Measurements from ENCODE around the gene DCDC2. TPM values are rescaled to one million over a fixed set of nuclear protein-coding genes. Genes with fewer than 3 reads are reported as not detected.

Gene DCDC2
- total RNA-seq, 1 experiment from 2014 or later = 45.1 TPM

- Histone ChIP-seq H3K36me3 (ENCODE audit: insufficient read depth, low read length, poor library complexity, severe bottlenecking) (no peaks in the 10 kb centered on the region), H3K27ac (ENCODE audit: low read depth, low read length, poor library complexity, severe bottlenecking) (no peak overlapping the region), H3K27me3 (replicated peaks; ENCODE audit: insufficient read depth, low read depth, low read length, poor library complexity) (no peaks in the 10 kb centered on the region), H3K4me3 (ENCODE audit: low read depth, low read length, poor library complexity, severe bottlenecking) (no peak overlapping the region), H3K4me1 (ENCODE audit: insufficient read depth, low read length, poor library complexity, severe bottlenecking) (no peaks in the 10 kb centered on the region), H3K9me3 (ENCODE audit: low read depth, low read length, poor library complexity, severe bottlenecking) (no peaks in the 10 kb centered on the region)
- no TSS peak for BruUV-seq (replicated peaks)
- ChIA-PET CTCF (no interaction called here), POLR2A (ENCODE audit: low non-redundant PET) (no interaction called here)
- no peak for DNase-seq (ENCODE audit: low spot score)
- intact Hi-C loops (cut with micrococcal nuclease; ENCODE audit: unreplicated experiment) = no loop called here
- TF ChIP-seq CTCF (conservative IDR thresholded peaks at IDR 0.05; ENCODE audit: low read depth, low read length) (no peak), EZH2 (IDR thresholded peaks at IDR 0.05; ENCODE audit: borderline replicate concordance, low read depth, low read length, poor library complexity, severe bottlenecking) (no peak)
Measured at GRCh38 chr6:24148154-24148570, 209.7 kb downstream of the DCDC2 start.

GRCh38 chr6:24147511-24148153, 210.2 kb downstream of the DCDC2 start:
- H3K27ac ChIP-seq (ENCODE audit: low read depth, low read length, poor library complexity, severe bottlenecking) = no peak overlapping the region
- BruUV-seq (replicated peaks) = no TSS peak
- no peak overlapping the region for H3K4me3 ChIP-seq (ENCODE audit: low read depth, low read length, poor library complexity, severe bottlenecking)
- H3K9me3 ChIP-seq (ENCODE audit: low read depth, low read length, poor library complexity, severe bottlenecking) = no peaks in the 10 kb centered on the region
- ChIA-PET CTCF (no interaction called here), POLR2A (ENCODE audit: low non-redundant PET) (no interaction called here)
- H3K4me1 ChIP-seq (ENCODE audit: insufficient read depth, low read length, poor library complexity, severe bottlenecking) = no peaks in the 10 kb centered on the region
- H3K36me3 ChIP-seq (ENCODE audit: insufficient read depth, low read length, poor library complexity, severe bottlenecking) = no peaks in the 10 kb centered on the region
- DNase-seq (ENCODE audit: low spot score) = no peak
- H3K27me3 ChIP-seq (replicated peaks; ENCODE audit: insufficient read depth, low read depth, low read length, poor library complexity) = no peaks in the 10 kb centered on the region
- TF ChIP-seq CTCF (conservative IDR thresholded peaks at IDR 0.05; ENCODE audit: low read depth, low read length) = no peak
- no peak for TF ChIP-seq EZH2 (IDR thresholded peaks at IDR 0.05; ENCODE audit: borderline replicate concordance, low read depth, low read length, poor library complexity, severe bottlenecking)
- intact Hi-C loops (cut with micrococcal nuclease; ENCODE audit: unreplicated experiment) = no loop called here

- intact Hi-C loops (cut with micrococcal nuclease; ENCODE audit: unreplicated experiment) = no loop called here
- no peaks in the 10 kb centered on the region for H3K4me1 ChIP-seq (ENCODE audit: insufficient read depth, low read length, poor library complexity, severe bottlenecking)
- H3K36me3 ChIP-seq (ENCODE audit: insufficient read depth, low read length, poor library complexity, severe bottlenecking) = no peaks in the 10 kb centered on the region
- no peak overlapping the region for H3K27ac ChIP-seq (ENCODE audit: low read depth, low read length, poor library complexity, severe bottlenecking)
- ChIA-PET POLR2A (ENCODE audit: low non-redundant PET) (no interaction called here), CTCF (no interaction called here)
- no peak overlapping the region for H3K4me3 ChIP-seq (ENCODE audit: low read depth, low read length, poor library complexity, severe bottlenecking)
- no TSS peak for BruUV-seq (replicated peaks)
- H3K27me3 ChIP-seq (replicated peaks; ENCODE audit: insufficient read depth, low read depth, low read length, poor library complexity) = no peaks in the 10 kb centered on the region
- no peaks in the 10 kb centered on the region for H3K9me3 ChIP-seq (ENCODE audit: low read depth, low read length, poor library complexity, severe bottlenecking)
- no peak for TF ChIP-seq EZH2 (IDR thresholded peaks at IDR 0.05; ENCODE audit: borderline replicate concordance, low read depth, low read length, poor library complexity, severe bottlenecking)
- TF ChIP-seq CTCF (conservative IDR thresholded peaks at IDR 0.05; ENCODE audit: low read depth, low read length) = no peak
- DNase-seq (ENCODE audit: low spot score) = no peak
Measured at GRCh38 chr6:24146871-24147270, 211.0 kb downstream of the DCDC2 start.
